GM12891 (cell line): ENCODE measurements around the gene PUS1.

Experiments
- PAX5 ChIP-seq: IDR thresholded peaks from 2 replicates; pipeline ENCODE4 v1.6.1; 2011; ENCODE audit warnings: low read length, moderate library complexity, mild to moderate bottlenecking; ENCODE audit not compliant: insufficient read depth, severe bottlenecking
- POLR2A ChIP-seq: IDR thresholded peaks from 2 replicates; pipeline ENCODE4 v1.6.1; 2011; ENCODE audit warnings: low read depth, low read length, control low read depth
- POLR2AphosphoS5 ChIP-seq: IDR thresholded peaks from 2 replicates; pipeline ENCODE4 v1.6.1; 2011; ENCODE audit warnings: low read depth, low read length, control low read depth
- POU2F2 ChIP-seq: IDR thresholded peaks from 2 replicates; pipeline ENCODE4 v1.6.1; 2011; ENCODE audit warnings: low read depth, mild to moderate bottlenecking, control low read depth, low read length, moderate library complexity
- SPI1 ChIP-seq: IDR thresholded peaks from 2 replicates; pipeline ENCODE4 v1.6.1; 2011; ENCODE audit warnings: low read depth, low read length, control low read depth
- TAF1 ChIP-seq: IDR thresholded peaks from 2 replicates; pipeline ENCODE4 v1.6.1; 2011; ENCODE audit warnings: low read depth, low read length, control low read depth

DNA sequence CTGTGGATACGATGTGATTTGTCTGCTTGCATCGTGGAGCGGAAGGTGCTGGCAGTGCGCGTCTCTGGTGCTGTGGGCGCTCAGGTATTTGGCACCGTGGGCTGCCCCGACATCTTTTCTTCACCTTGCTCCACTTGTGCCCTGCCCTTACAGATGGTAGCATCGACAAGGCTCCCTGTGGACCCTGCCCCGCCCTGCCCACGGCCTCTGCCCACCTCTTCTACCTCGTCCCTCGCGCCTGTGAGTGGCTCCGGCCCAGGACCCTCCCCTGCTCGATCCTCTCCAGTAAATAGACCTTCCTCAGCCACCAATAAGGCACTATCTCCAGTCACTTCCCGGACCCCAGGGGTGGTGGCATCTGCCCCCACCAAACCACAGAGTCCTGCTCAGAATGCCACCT, 57.3 kb downstream of the PUS1 start:
- TF ChIP-seq POLR2A (no peak), TAF1 (no peak), POLR2AphosphoS5 (no peak), PAX5 (no peak), SPI1 (no peak), POU2F2 (no peak)
